Measurements from ENCODE around the gene TFEB. TPM values are rescaled to one million over a fixed set of nuclear protein-coding genes. Genes with fewer than 3 reads are reported as not detected.

TFEB gene
- polyA plus RNA-seq, 4 donors, result 11.5 to 153 (median 27.1) TPM

GRCh38 chr6:41705996-41706835, 29.2 kb downstream of the TFEB start:
- peaks cover 0 to 82% (median 0%) of the 10 kb centered on the region in 3 donors for H3K36me3 ChIP-seq (ENCODE audit: control insufficient read depth in 3 of 3, insufficient read depth in 2 of 3, low read depth in 1 of 3, low read length in 3 of 3)
- H3K9me3 ChIP-seq (ENCODE audit: control insufficient read depth in 2 of 2, insufficient read depth in 1 of 2, low read depth in 1 of 2, low read length in 1 of 2), result no peaks in the 10 kb centered on the region
- peaks cover 0 to 41% (median 0%) of the 10 kb centered on the region in 3 donors for H3K4me1 ChIP-seq (ENCODE audit: control insufficient read depth in 3 of 3, insufficient read depth in 2 of 3, low read depth in 1 of 3, low read length in 2 of 3)
- peak in 1 of 2 donors; percentile 76 for DNase-seq
- FAIRE-seq, result no peak
- no peak overlapping the region for H3K4me3 ChIP-seq (ENCODE audit: low read depth in 1 of 3, low read length in 3 of 3)
- 53 to 58% (median 56%) methylated on average over 12 to 15 of the region's 15 CpGs for WGBS, 3 donors
- H3K27me3 ChIP-seq (ENCODE audit: control insufficient read depth in 3 of 3, insufficient read depth in 3 of 3, low read length in 3 of 3), result no peaks in the 10 kb centered on the region
- peak overlapping the region in 2 of 3 donors; percentile 19 to 75 for H3K27ac ChIP-seq (ENCODE audit: low read depth in 1 of 3, low read length in 2 of 3)

GRCh38 chr6:41705311-41705995, 30.0 kb downstream of the TFEB start:
- no peak for DNase-seq
- no peaks in the 10 kb centered on the region for H3K27me3 ChIP-seq (ENCODE audit: control insufficient read depth in 3 of 3, insufficient read depth in 3 of 3, low read length in 3 of 3)
- no peaks in the 10 kb centered on the region for H3K9me3 ChIP-seq (ENCODE audit: control insufficient read depth in 2 of 2, insufficient read depth in 1 of 2, low read depth in 1 of 2, low read length in 1 of 2)
- H3K27ac ChIP-seq (ENCODE audit: low read depth in 1 of 3, low read length in 2 of 3), result peak overlapping the region in 2 of 3 donors; percentile 19 to 61
- no peak overlapping the region for H3K4me3 ChIP-seq (ENCODE audit: low read depth in 1 of 3, low read length in 3 of 3)
- peaks cover 0 to 83% (median 0%) of the 10 kb centered on the region in 3 donors for H3K36me3 ChIP-seq (ENCODE audit: control insufficient read depth in 3 of 3, insufficient read depth in 2 of 3, low read depth in 1 of 3, low read length in 3 of 3)
- WGBS, 3 donors, result 72 to 79% (median 74%) methylated on average over 12 of the region's 12 CpGs
- H3K4me1 ChIP-seq (ENCODE audit: control insufficient read depth in 3 of 3, insufficient read depth in 2 of 3, low read depth in 1 of 3, low read length in 2 of 3), result peaks cover 0 to 41% (median 0%) of the 10 kb centered on the region in 3 donors
- no peak for FAIRE-seq

GRCh38 chr6:41704656-41705310, 30.6 kb downstream of the TFEB start:
- DNase-seq, result no peak

DNA sequence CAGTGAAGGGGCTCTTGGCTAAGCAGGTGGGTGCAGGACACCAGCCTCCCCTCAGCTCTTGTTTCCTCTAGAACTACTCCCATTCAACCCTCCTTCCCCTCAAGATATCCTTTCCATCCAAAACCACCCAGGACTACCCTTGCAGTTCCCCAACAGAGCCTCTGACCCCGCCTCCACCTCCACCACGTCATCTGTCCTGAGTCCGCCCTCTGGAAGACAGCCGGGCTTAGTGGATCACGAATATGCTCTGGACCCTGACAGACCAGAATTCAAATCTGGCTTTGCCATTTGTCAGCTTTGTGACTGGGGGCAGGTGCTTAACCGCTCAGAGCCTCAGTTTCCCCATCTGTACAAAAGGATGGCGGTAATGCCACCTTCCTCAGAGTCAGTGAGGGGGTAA, 31.4 kb downstream of the TFEB start:
- H3K27ac ChIP-seq (ENCODE audit: low read depth in 1 of 3, low read length in 2 of 3), result no peak overlapping the region
- H3K4me3 ChIP-seq (ENCODE audit: low read depth in 1 of 3, low read length in 3 of 3), result no peak overlapping the region
- DNase-seq (no peak), FAIRE-seq (no peak)
- peaks cover 0 to 85% (median 0%) of the 10 kb centered on the region in 3 donors for H3K36me3 ChIP-seq (ENCODE audit: control insufficient read depth in 3 of 3, insufficient read depth in 2 of 3, low read depth in 1 of 3, low read length in 3 of 3)
- no peaks in the 10 kb centered on the region for H3K27me3 ChIP-seq (ENCODE audit: control insufficient read depth in 3 of 3, insufficient read depth in 3 of 3, low read length in 3 of 3)
- H3K9me3 ChIP-seq (ENCODE audit: control insufficient read depth in 2 of 2, insufficient read depth in 1 of 2, low read depth in 1 of 2, low read length in 1 of 2), result no peaks in the 10 kb centered on the region
- peaks cover 0 to 37% (median 0%) of the 10 kb centered on the region in 3 donors for H3K4me1 ChIP-seq (ENCODE audit: control insufficient read depth in 3 of 3, insufficient read depth in 2 of 3, low read depth in 1 of 3, low read length in 2 of 3)
- 85 to 87% (median 87%) methylated on average over 7 of the region's 7 CpGs for WGBS, 3 donors

More at GRCh38 chr6:41704656-41705310, 30.6 kb downstream of the TFEB start:
- WGBS, 3 donors, result 87 to 92% (median 92%) methylated on average over 5 of the region's 5 CpGs
- Histone ChIP-seq H3K4me3 (ENCODE audit: low read depth in 1 of 3, low read length in 3 of 3) (no peak overlapping the region), H3K27ac (ENCODE audit: low read depth in 1 of 3, low read length in 2 of 3) (no peak overlapping the region), H3K4me1 (ENCODE audit: control insufficient read depth in 3 of 3, insufficient read depth in 2 of 3, low read depth in 1 of 3, low read length in 2 of 3) (peaks cover 0 to 37% (median 0%) of the 10 kb centered on the region in 3 donors), H3K27me3 (ENCODE audit: control insufficient read depth in 3 of 3, insufficient read depth in 3 of 3, low read length in 3 of 3) (no peaks in the 10 kb centered on the region), H3K9me3 (ENCODE audit: control insufficient read depth in 2 of 2, insufficient read depth in 1 of 2, low read depth in 1 of 2, low read length in 1 of 2) (no peaks in the 10 kb centered on the region), H3K36me3 (ENCODE audit: control insufficient read depth in 3 of 3, insufficient read depth in 2 of 3, low read depth in 1 of 3, low read length in 3 of 3) (peaks cover 0 to 83% (median 0%) of the 10 kb centered on the region in 3 donors)
- no peak for FAIRE-seq

DNA sequence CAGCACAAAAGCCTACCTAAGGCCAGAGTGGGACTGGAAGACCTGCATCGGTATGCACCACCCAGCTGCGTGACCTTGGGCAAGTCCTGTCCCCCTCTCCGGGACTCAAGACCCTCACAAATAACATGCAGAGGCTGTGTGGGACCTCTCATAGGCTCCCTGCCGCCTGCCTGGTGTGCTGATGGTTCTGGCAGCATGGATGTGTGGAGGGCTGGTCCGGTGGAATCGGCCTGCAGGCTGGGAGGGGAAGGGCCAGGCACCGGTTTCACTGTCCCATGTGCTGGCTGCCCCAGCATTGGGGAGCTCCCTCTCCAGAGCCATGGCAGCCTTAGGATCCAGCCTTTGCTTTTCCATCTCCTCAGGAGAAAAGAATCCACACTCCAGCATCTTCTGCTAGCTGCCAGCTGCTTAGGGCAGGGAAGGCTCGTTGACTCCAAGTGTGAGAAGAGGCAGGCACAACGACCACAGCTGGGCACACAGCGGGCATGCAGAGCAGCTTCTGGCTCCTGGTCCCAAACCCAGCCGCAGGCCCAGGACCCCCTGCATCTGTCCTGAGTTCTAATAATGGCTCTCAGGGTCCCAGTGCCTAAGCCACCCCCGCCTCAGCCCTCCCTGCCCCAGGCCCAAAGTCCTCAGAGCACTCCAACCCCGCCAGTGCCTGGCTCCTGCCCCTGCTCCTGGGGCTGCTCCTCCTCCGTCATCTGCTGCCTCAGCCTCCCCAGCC, 32.5 kb downstream of the TFEB start:
- WGBS, 3 donors, result 84 to 88% (median 87%) methylated on average over 14 of the region's 14 CpGs
- Histone ChIP-seq H3K9me3 (ENCODE audit: control insufficient read depth in 2 of 2, insufficient read depth in 1 of 2, low read depth in 1 of 2, low read length in 1 of 2) (no peaks in the 10 kb centered on the region), H3K27me3 (ENCODE audit: control insufficient read depth in 3 of 3, insufficient read depth in 3 of 3, low read length in 3 of 3) (no peaks in the 10 kb centered on the region), H3K36me3 (ENCODE audit: control insufficient read depth in 3 of 3, insufficient read depth in 2 of 3, low read depth in 1 of 3, low read length in 3 of 3) (peaks cover 0 to 86% (median 0%) of the 10 kb centered on the region in 3 donors), H3K4me1 (ENCODE audit: control insufficient read depth in 3 of 3, insufficient read depth in 2 of 3, low read depth in 1 of 3, low read length in 2 of 3) (peaks cover 0 to 29% (median 0%) of the 10 kb centered on the region in 3 donors), H3K27ac (ENCODE audit: low read depth in 1 of 3, low read length in 2 of 3) (no peak overlapping the region), H3K4me3 (ENCODE audit: low read depth in 1 of 3, low read length in 3 of 3) (no peak overlapping the region)
- FAIRE-seq (no peak), DNase-seq (no peak)

GRCh38 chr6:41702089-41702745, 33.2 kb downstream of the TFEB start:
- DNase-seq (no peak), FAIRE-seq (no peak)
- no peaks in the 10 kb centered on the region for H3K27me3 ChIP-seq (ENCODE audit: control insufficient read depth in 3 of 3, insufficient read depth in 3 of 3, low read length in 3 of 3)
- H3K27ac ChIP-seq (ENCODE audit: low read depth in 1 of 3, low read length in 2 of 3), result no peak overlapping the region
- peaks cover 0 to 26% (median 0%) of the 10 kb centered on the region in 3 donors for H3K4me1 ChIP-seq (ENCODE audit: control insufficient read depth in 3 of 3, insufficient read depth in 2 of 3, low read depth in 1 of 3, low read length in 2 of 3)
- H3K4me3 ChIP-seq (ENCODE audit: low read depth in 1 of 3, low read length in 3 of 3), result no peak overlapping the region
- peaks cover 0 to 80% (median 0%) of the 10 kb centered on the region in 3 donors for H3K36me3 ChIP-seq (ENCODE audit: control insufficient read depth in 3 of 3, insufficient read depth in 2 of 3, low read depth in 1 of 3, low read length in 3 of 3)
- WGBS, 3 donors, result 94 to 97% (median 97%) methylated on average over 10 of the region's 10 CpGs
- H3K9me3 ChIP-seq (ENCODE audit: control insufficient read depth in 2 of 2, insufficient read depth in 1 of 2, low read depth in 1 of 2, low read length in 1 of 2), result no peaks in the 10 kb centered on the region

DNA sequence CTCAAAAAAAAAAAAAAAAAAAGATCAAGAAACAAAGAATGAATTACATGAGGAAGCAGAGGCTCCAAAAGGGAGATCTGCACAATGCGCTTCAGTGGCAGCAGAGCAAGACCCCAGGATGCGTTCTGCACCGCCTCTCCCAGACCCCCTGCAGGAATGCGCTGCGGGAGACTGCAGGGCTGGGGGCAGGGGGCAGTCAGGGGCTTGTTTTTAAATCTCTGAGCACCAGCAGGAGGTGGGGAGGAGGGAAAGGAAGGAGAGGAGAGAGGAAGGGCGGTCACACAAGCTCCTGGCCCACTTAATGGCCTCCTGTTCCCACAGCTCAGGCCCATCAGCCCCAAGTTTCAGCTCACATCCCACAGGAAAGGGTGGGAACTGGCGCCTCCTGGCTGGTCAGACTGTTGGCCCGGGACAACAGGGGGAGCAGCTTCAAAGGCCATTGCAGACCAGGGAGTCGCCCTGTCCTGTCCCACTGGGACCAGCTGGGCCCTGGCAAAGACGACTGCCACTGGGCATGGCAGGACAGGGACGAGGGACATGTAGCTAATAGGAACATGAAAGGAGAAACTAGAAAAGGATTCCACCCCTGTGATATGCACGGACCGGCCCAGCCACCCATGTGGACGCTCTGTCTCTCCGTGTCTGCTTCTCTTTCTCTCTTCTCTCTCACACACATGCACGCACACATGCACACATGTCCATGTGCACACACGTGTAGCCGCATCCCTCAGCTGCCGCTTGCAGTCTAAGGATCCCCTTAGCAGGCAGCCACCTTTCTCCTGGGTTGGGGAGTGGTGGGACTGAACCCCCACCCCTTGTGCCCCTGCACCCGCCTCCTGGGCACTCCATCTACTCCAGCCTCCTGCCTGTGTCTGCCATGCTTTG, 34.7 kb downstream of the TFEB start:
- Histone ChIP-seq H3K4me3 (ENCODE audit: low read depth in 1 of 3, low read length in 3 of 3) (no peak overlapping the region), H3K4me1 (ENCODE audit: control insufficient read depth in 3 of 3, insufficient read depth in 2 of 3, low read depth in 1 of 3, low read length in 2 of 3) (peaks cover 0 to 12% (median 0%) of the 10 kb centered on the region in 3 donors), H3K36me3 (ENCODE audit: control insufficient read depth in 3 of 3, insufficient read depth in 2 of 3, low read depth in 1 of 3, low read length in 3 of 3) (peaks cover 0 to 72% (median 0%) of the 10 kb centered on the region in 3 donors), H3K27me3 (ENCODE audit: control insufficient read depth in 3 of 3, insufficient read depth in 3 of 3, low read length in 3 of 3) (no peaks in the 10 kb centered on the region), H3K27ac (ENCODE audit: low read depth in 1 of 3, low read length in 2 of 3) (no peak overlapping the region), H3K9me3 (ENCODE audit: control insufficient read depth in 2 of 2, insufficient read depth in 1 of 2, low read depth in 1 of 2, low read length in 1 of 2) (no peaks in the 10 kb centered on the region)
- DNase-seq (no peak), FAIRE-seq (no peak)
- 84 to 90% (median 89%) methylated on average over 18 to 20 of the region's 20 CpGs for WGBS, 3 donors
